RWPE2 (cell line): ENCODE measurements around the gene PLPP2.

Source experiments
- ATAC-seq: fragments of 200-7000 bp; cut with Tn5 transposase; 3 replicates; pipeline ENCODE4 v1.9.1; 2021; ENCODE audit warnings: low read depth
- DNase-seq: peaks from one replicate; pipeline ENCODE4 v3.0.0-alpha.2; 2020; ENCODE audit warnings: low spot score
- H3K27ac ChIP-seq: fragments of 450-650 bp; 2 replicates; pipeline ENCODE4 v1.5.1; 2017; ENCODE audit warnings: mild to moderate bottlenecking; ENCODE audit not compliant: poor library complexity, severe bottlenecking
- H3K27me3 ChIP-seq: fragments of 250-450 bp; sonication (Bioruptor Pico); 2 replicates; pipeline ENCODE4 v1.5.1; 2021; ENCODE audit warnings: mild to moderate bottlenecking, moderate library complexity; ENCODE audit not compliant: insufficient read depth, poor library complexity, severe bottlenecking
- H3K36me3 ChIP-seq: fragments of 250-450 bp; sonication (Bioruptor Pico); 2 replicates; pipeline ENCODE4 v1.5.1; 2020; ENCODE audit warnings: low read depth, mild to moderate bottlenecking, moderate library complexity
- H3K4me1 ChIP-seq: fragments of 250-450 bp; sonication (Bioruptor Pico); 2 replicates; pipeline ENCODE4 v1.5.1; 2021; ENCODE audit warnings: mild to moderate bottlenecking, moderate library complexity; ENCODE audit not compliant: insufficient read depth, poor library complexity, severe bottlenecking
- H3K4me3 ChIP-seq: fragments of 250-450 bp; sonication (Bioruptor Pico); 2 replicates; pipeline ENCODE4 v1.5.1; 2021; ENCODE audit warnings: mild to moderate bottlenecking, moderate library complexity; ENCODE audit not compliant: severe bottlenecking
- H3K9me3 ChIP-seq: fragments of 250-450 bp; sonication (Bioruptor Pico); 2 replicates; pipeline ENCODE4 v1.5.1; 2021; ENCODE audit warnings: mild to moderate bottlenecking, moderate library complexity; ENCODE audit not compliant: severe bottlenecking
- CTCF ChIP-seq: fragments of 450-650 bp; IDR thresholded peaks from one replicate; pipeline ENCODE4 v1.5.1; 2017; ENCODE audit warnings: mild to moderate bottlenecking, moderate library complexity; ENCODE audit not compliant: poor library complexity, severe bottlenecking

The PLPP2 gene

GRCh38 chr19:292281-292884 lies 1.2 kb upstream of the PLPP2 start:
- DNase-seq (no peak), ATAC-seq (no peak)
- Histone ChIP-seq H3K36me3 (0 out of 2 replicates have a peak, but pooled peaks cover under 1% of the 10 kb centered on the region), H3K9me3 (no peaks in the 10 kb centered on the region), H3K27ac (no peak overlapping the region), H3K27me3 (peaks cover 19% of the 10 kb centered on the region), H3K4me3 (no peak overlapping the region), H3K4me1 (peaks cover 3% of the 10 kb centered on the region)
- no peak for TF ChIP-seq CTCF

GRCh38 chr19:291561-292280 lies 518 bp upstream of the PLPP2 start:
- H3K4me3 ChIP-seq: peak overlapping the region; percentile 17
- no peak for TF ChIP-seq CTCF
- peaks cover 4% of the 10 kb centered on the region; the same call in 1 of the 2 replicates for H3K36me3 ChIP-seq
- no peaks in the 10 kb centered on the region for H3K9me3 ChIP-seq
- H3K4me1 ChIP-seq: peaks cover 3% of the 10 kb centered on the region
- H3K27me3 ChIP-seq: peaks cover 19% of the 10 kb centered on the region
- H3K27ac ChIP-seq: no peak overlapping the region
- DNase-seq (no peak), ATAC-seq (no peak)

GRCh38 chr19:290372-291005 lies 714 bp downstream of the PLPP2 start:
- Histone ChIP-seq H3K27me3 (peaks cover 19% of the 10 kb centered on the region), H3K27ac (peak overlapping the region; percentile 74), H3K36me3 (peaks cover 4% of the 10 kb centered on the region; the same call in 1 of the 2 replicates), H3K4me3 (peak overlapping the region; percentile 51), H3K9me3 (no peaks in the 10 kb centered on the region), H3K4me1 (peaks cover 3% of the 10 kb centered on the region)
- peak; percentile 74 for DNase-seq
- no peak for TF ChIP-seq CTCF
- peak; percentile 39 for ATAC-seq

GRCh38 chr19:289651-290371 lies 1.4 kb downstream of the PLPP2 start:
- Histone ChIP-seq H3K36me3 (peaks cover 4% of the 10 kb centered on the region; the same call in 1 of the 2 replicates), H3K9me3 (no peaks in the 10 kb centered on the region), H3K4me3 (peak overlapping the region; percentile 51), H3K4me1 (peaks cover 3% of the 10 kb centered on the region), H3K27ac (peak overlapping the region; percentile 74), H3K27me3 (peaks cover 15% of the 10 kb centered on the region)
- DNase-seq (peak; percentile 77), ATAC-seq (peak; percentile 70)
- no peak for TF ChIP-seq CTCF
